GM12892 (cell line): ENCODE data around the gene DHX15.

Experiments
- POLR2A ChIP-seq: IDR thresholded peaks from 2 replicates; pipeline ENCODE4 v1.6.1; 2011; ENCODE audit warnings: low read depth, low read length, control low read depth
- POLR2AphosphoS5 ChIP-seq: IDR thresholded peaks from 2 replicates; pipeline ENCODE4 v1.6.1; 2011; ENCODE audit warnings: low read depth, low read length, control low read depth

DNA sequence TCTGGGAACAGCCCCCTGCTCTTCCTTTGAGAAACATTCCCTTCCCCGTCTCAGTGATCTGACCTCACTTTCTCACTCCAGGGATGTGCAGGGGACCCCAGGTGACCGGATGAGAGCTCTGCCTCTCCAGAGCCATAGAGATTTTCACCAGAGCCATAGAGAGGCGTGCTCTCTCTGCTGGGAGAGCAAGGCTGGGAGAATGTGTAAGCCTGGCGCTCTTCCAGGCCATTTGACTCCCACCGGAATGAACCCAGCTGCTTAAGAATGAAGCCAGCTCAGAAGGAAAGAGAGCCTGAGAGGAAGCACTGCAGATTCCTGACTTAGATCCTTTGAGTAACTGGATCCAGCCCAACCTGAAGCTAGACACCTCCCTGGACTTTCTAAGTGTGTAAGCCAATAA is 106.4 kb downstream of the DHX15 start:
- no peak for TF ChIP-seq POLR2AphosphoS5
- TF ChIP-seq POLR2A = no peak
